GM23338 (cell line): ENCODE measurements around the gene TOMM7. TPM values are rescaled to one million over a fixed set of nuclear protein-coding genes. Genes with fewer than 3 reads are reported as not detected.
A peak's percentile ranks its signal among the peaks of the same experiment; 100 is the strongest.
"Not testable (repeated sequence)": the region's sequence is repeated elsewhere in the genome, so short reads cannot be mapped to it uniquely, and the experiment has no call there.

Experiments
- ATAC-seq: fragments of 200-7000 bp; cut with Tn5 transposase; 3 replicates; pipeline ENCODE4 v1.9.1; 2020
- DNase-seq: peaks from one replicate; pipeline ENCODE4 v3.0.0-alpha.2; 2015; ENCODE audit warnings: low spot score
- H2AFZ ChIP-seq: fragments of 200-600 bp; sonication (generic); 2 replicates; pipeline ENCODE4 v1.8.0; 2016; ENCODE audit warnings: antibody characterized with exemption, mild to moderate bottlenecking, moderate library complexity
- H3F3A ChIP-seq: fragments of 200-600 bp; sonication (generic); replicated peaks from 2 replicates; pipeline ENCODE4 v1.8.0; 2017; ENCODE audit warnings: antibody characterized with exemption, mixed run types, low read depth
- H3K27ac ChIP-seq: fragments of 200-600 bp; sonication (generic); 2 replicates; pipeline ENCODE4 v1.6.1; 2016; ENCODE audit warnings: low read depth
- H3K27me3 ChIP-seq: fragments of 200-600 bp; sonication (generic); 2 replicates; pipeline ENCODE4 v1.8.0; 2016; ENCODE audit warnings: mild to moderate bottlenecking, mixed run types, moderate library complexity; ENCODE audit not compliant: insufficient read depth
- H3K36me3 ChIP-seq: fragments of 200-600 bp; sonication (generic); 2 replicates; pipeline ENCODE4 v1.8.0; 2016; ENCODE audit warnings: mild to moderate bottlenecking; ENCODE audit not compliant: insufficient read depth
- H3K4me1 ChIP-seq: fragments of 200-600 bp; sonication (generic); 2 replicates; pipeline ENCODE4 v1.8.0; 2016; ENCODE audit warnings: mild to moderate bottlenecking, moderate library complexity; ENCODE audit not compliant: insufficient read depth
- H3K4me2 ChIP-seq: fragments of 200-600 bp; sonication (generic); 2 replicates; pipeline ENCODE4 v1.7.1; 2017; ENCODE audit warnings: mixed run types
- H3K4me3 ChIP-seq: fragments of 200-600 bp; sonication (generic); 2 replicates; pipeline ENCODE4 v1.6.1; 2016; ENCODE audit warnings: mixed run types
- H3K79me2 ChIP-seq: fragments of 200-600 bp; sonication (generic); replicated peaks from 2 replicates; pipeline ENCODE4 v1.8.0; 2017; ENCODE audit warnings: mild to moderate bottlenecking; ENCODE audit not compliant: insufficient read depth
- H3K9me2 ChIP-seq: fragments of 200-600 bp; sonication (generic); 2 replicates; pipeline ENCODE4 v1.8.0; 2017; ENCODE audit not compliant: insufficient read depth
- H4K20me1 ChIP-seq: fragments of 200-600 bp; sonication (generic); replicated peaks from 2 replicates; pipeline ENCODE4 v1.8.0; 2017; ENCODE audit warnings: mild to moderate bottlenecking; ENCODE audit not compliant: insufficient read depth
- H3K27ac Mint-ChIP-seq: 2 replicates; pipeline ENCODE4 v1.8.0; 2020; ENCODE audit warnings: inconsistent platforms, mild to moderate bottlenecking, moderate library complexity, mixed read lengths
- H3K27me3 Mint-ChIP-seq: 3 replicates; pipeline ENCODE4 v1.8.0; 2022; ENCODE audit warnings: low read depth, mild to moderate bottlenecking, moderate library complexity, mixed read lengths, inconsistent platforms; ENCODE audit not compliant: insufficient read depth, poor library complexity
- H3K36me3 Mint-ChIP-seq: 3 replicates; pipeline ENCODE4 v1.8.0; 2021; ENCODE audit warnings: low read depth, mild to moderate bottlenecking, inconsistent platforms, moderate library complexity, mixed read lengths
- H3K4me1 Mint-ChIP-seq: 3 replicates; pipeline ENCODE4 v1.8.0; 2020; ENCODE audit warnings: mild to moderate bottlenecking, inconsistent platforms, mixed read lengths
- H3K4me3 Mint-ChIP-seq: 3 replicates; pipeline ENCODE4 v1.8.0; 2021; ENCODE audit warnings: moderate library complexity, mild to moderate bottlenecking, inconsistent platforms, mixed read lengths
- H3K9me3 Mint-ChIP-seq: 3 replicates; pipeline ENCODE4 v1.8.0; 2020; ENCODE audit warnings: moderate library complexity, mild to moderate bottlenecking, inconsistent platforms, mixed read lengths
- CREB1 ChIP-seq: fragments of 250-450 bp; sonication (Bioruptor Pico); IDR thresholded peaks from 2 replicates; pipeline ENCODE4 v1.5.0; 2020; ENCODE audit warnings: low read depth, mild to moderate bottlenecking, moderate library complexity
- NANOG ChIP-seq: IDR thresholded peaks from 2 replicates; pipeline ENCODE4 v1.6.1; 2016; ENCODE audit warnings: antibody characterized with exemption, borderline replicate concordance
- POLR2AphosphoS5 ChIP-seq: IDR thresholded peaks from 2 replicates; pipeline ENCODE4 v1.6.1; 2016; ENCODE audit warnings: antibody characterized with exemption, low read depth
- STAT1 ChIP-seq: IDR thresholded peaks from one replicate; pipeline ENCODE4 v1.6.1; 2016; ENCODE audit warnings: antibody characterized with exemption; ENCODE audit not compliant: unreplicated experiment
- ZNF331 ChIP-seq: fragments of 250-450 bp; sonication (Bioruptor Pico); IDR thresholded peaks from 2 replicates; pipeline ENCODE4 v1.5.0; 2020; ENCODE audit warnings: low read depth, mild to moderate bottlenecking, moderate library complexity
- ZNF462 ChIP-seq: fragments of 250-450 bp; sonication (Bioruptor Pico); IDR thresholded peaks from 2 replicates; pipeline ENCODE4 v1.5.0; 2020; ENCODE audit warnings: mild to moderate bottlenecking, moderate library complexity
- polyA plus RNA-seq: library from polyadenylated mRNA; unstranded; fragments of >200 nt; fragmentation: Nextera tagmentation; extraction: Ambion mirVana; gene quantifications from 2 replicates; pipeline ENCODE4 v1.2.1, GENCODE V29; 2016
- total RNA-seq: library from RNA; depleted of rRNA; stranded (reverse); fragments of >200 nt; shearing (Covaris generic); gene quantifications from 2 replicates; pipeline ENCODE4 v1.2.3, GENCODE V29; 2014
- TF ChIP-seq, protein P1 (sequence below): IDR thresholded peaks from one replicate; pipeline ENCODE4 v1.6.1; 2018; ENCODE audit warnings: antibody characterized with exemption; ENCODE audit not compliant: unreplicated experiment
- TF ChIP-seq, protein P2 (sequence below): IDR thresholded peaks from 2 replicates; pipeline ENCODE4 v1.6.1; 2016; ENCODE audit warnings: antibody characterized with exemption
- TF ChIP-seq, protein P3 (sequence below), 2 experiments: fragments of 200-600 bp in 1 of 2; sonication (generic) in 1 of 2; conservative IDR thresholded peaks; 2 replicates each; pipeline versions ENCODE4 v1.5.1 to v1.6.1; 2016 to 2017; ENCODE audit warnings: antibody characterized with exemption in 2 of 2, low read depth in 2 of 2, mild to moderate bottlenecking in 2 of 2, moderate library complexity in 1 of 2

Gene TOMM7
- total and polyA plus RNA-seq, 2 experiments from 2014 or later, result 164 to 920 TPM

GRCh38 chr7:22851145-22851544, 28.5 kb upstream of the TOMM7 start:
- H3K79me2 ChIP-seq, result peaks cover 15% of the 10 kb centered on the region
- Mint-ChIP-seq H3K9me3 (peaks cover 4% of the 10 kb centered on the region; the same call in 1 of the 3 replicates), H3K27ac (no peak overlapping the region), H3K27me3 (peaks cover 6% of the 10 kb centered on the region), H3K36me3 (peaks cover 10% of the 10 kb centered on the region), H3K4me3 (no peak overlapping the region), H3K4me1 (peaks cover 23% of the 10 kb centered on the region)
- peaks cover 3% of the 10 kb centered on the region; the same call in 1 of the 2 replicates for H3K36me3 ChIP-seq
- ATAC-seq (no peak), DNase-seq (no peak)
- H4K20me1 ChIP-seq, result no peaks in the 10 kb centered on the region
- H3K4me2 ChIP-seq, result no peak overlapping the region
- H3K9me2 ChIP-seq, result no peaks in the 10 kb centered on the region
- H3F3A ChIP-seq, result 0 out of 2 replicates have a peak, but pooled peaks cover 3% of the 10 kb centered on the region
- H3K27ac ChIP-seq, result no peak overlapping the region
- no peak overlapping the region for H3K4me3 ChIP-seq
- peaks cover 37% of the 10 kb centered on the region for H3K4me1 ChIP-seq
- peak overlapping the region; percentile 66; the same call in 1 of the 2 replicates for H2AFZ ChIP-seq
- no peaks in the 10 kb centered on the region for H3K27me3 ChIP-seq
- TF ChIP-seq POLR2AphosphoS5, result no peak
- TF ChIP-seq ZNF462, result no peak
- no peak for TF ChIP-seq ZNF331 (CRISPR knock-in tag)
- no peak for TF ChIP-seq CREB1
- TF ChIP-seq, protein P1, sequence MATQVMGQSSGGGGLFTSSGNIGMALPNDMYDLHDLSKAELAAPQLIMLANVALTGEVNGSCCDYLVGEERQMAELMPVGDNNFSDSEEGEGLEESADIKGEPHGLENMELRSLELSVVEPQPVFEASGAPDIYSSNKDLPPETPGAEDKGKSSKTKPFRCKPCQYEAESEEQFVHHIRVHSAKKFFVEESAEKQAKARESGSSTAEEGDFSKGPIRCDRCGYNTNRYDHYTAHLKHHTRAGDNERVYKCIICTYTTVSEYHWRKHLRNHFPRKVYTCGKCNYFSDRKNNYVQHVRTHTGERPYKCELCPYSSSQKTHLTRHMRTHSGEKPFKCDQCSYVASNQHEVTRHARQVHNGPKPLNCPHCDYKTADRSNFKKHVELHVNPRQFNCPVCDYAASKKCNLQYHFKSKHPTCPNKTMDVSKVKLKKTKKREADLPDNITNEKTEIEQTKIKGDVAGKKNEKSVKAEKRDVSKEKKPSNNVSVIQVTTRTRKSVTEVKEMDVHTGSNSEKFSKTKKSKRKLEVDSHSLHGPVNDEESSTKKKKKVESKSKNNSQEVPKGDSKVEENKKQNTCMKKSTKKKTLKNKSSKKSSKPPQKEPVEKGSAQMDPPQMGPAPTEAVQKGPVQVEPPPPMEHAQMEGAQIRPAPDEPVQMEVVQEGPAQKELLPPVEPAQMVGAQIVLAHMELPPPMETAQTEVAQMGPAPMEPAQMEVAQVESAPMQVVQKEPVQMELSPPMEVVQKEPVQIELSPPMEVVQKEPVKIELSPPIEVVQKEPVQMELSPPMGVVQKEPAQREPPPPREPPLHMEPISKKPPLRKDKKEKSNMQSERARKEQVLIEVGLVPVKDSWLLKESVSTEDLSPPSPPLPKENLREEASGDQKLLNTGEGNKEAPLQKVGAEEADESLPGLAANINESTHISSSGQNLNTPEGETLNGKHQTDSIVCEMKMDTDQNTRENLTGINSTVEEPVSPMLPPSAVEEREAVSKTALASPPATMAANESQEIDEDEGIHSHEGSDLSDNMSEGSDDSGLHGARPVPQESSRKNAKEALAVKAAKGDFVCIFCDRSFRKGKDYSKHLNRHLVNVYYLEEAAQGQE, result no peak
- TF ChIP-seq, protein P2, sequence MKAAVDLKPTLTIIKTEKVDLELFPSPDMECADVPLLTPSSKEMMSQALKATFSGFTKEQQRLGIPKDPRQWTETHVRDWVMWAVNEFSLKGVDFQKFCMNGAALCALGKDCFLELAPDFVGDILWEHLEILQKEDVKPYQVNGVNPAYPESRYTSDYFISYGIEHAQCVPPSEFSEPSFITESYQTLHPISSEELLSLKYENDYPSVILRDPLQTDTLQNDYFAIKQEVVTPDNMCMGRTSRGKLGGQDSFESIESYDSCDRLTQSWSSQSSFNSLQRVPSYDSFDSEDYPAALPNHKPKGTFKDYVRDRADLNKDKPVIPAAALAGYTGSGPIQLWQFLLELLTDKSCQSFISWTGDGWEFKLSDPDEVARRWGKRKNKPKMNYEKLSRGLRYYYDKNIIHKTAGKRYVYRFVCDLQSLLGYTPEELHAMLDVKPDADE, result no peak
- no peak for TF ChIP-seq STAT1
- TF ChIP-seq, protein P3, sequence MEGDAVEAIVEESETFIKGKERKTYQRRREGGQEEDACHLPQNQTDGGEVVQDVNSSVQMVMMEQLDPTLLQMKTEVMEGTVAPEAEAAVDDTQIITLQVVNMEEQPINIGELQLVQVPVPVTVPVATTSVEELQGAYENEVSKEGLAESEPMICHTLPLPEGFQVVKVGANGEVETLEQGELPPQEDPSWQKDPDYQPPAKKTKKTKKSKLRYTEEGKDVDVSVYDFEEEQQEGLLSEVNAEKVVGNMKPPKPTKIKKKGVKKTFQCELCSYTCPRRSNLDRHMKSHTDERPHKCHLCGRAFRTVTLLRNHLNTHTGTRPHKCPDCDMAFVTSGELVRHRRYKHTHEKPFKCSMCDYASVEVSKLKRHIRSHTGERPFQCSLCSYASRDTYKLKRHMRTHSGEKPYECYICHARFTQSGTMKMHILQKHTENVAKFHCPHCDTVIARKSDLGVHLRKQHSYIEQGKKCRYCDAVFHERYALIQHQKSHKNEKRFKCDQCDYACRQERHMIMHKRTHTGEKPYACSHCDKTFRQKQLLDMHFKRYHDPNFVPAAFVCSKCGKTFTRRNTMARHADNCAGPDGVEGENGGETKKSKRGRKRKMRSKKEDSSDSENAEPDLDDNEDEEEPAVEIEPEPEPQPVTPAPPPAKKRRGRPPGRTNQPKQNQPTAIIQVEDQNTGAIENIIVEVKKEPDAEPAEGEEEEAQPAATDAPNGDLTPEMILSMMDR (conservative IDR thresholded peaks at IDR 0.05; ENCODE audit: low read depth in 2 of 2), result no peak
- TF ChIP-seq NANOG, result no peak

DNA sequence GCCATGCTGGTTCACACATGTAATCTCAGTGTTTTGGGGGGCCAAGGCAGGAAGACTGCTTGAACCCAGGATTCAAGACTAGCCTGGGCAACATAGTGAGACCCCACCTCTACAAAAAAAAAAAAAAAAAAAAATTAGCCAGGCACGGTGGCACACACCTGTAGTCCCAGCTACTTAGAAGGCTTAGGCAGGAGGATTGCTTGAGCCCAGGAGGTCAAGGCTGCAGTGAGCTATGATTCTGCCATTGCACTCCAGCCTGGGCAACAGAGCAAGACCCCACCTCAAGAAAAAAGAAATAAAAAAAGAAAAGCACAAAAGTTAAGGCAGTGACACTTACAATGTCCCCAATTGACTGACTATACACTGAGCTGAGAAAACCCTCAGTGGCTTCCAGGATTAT, 27.7 kb upstream of the TOMM7 start:
- not testable (repeated sequence) for H2AFZ ChIP-seq, H3K27ac Mint-ChIP-seq, ATAC-seq, H3K4me2 ChIP-seq, H4K20me1 ChIP-seq, H3K4me3 ChIP-seq, H3K9me3 Mint-ChIP-seq, H3K36me3 Mint-ChIP-seq, H3K27ac ChIP-seq, DNase-seq, H3K36me3 ChIP-seq, H3K27me3 Mint-ChIP-seq, H3K79me2 ChIP-seq, H3K4me3 Mint-ChIP-seq, H3K9me2 ChIP-seq, H3K27me3 ChIP-seq, H3F3A ChIP-seq
- H3K4me1 ChIP-seq, result peaks cover 29% of the 10 kb centered on the region
- peaks cover 18% of the 10 kb centered on the region for H3K4me1 Mint-ChIP-seq
